Naive thymus-derived CD8-positive, alpha-beta T cell (primary cell): ENCODE results near the gene TLR5. TPM values are rescaled to one million over a fixed set of nuclear protein-coding genes. Genes with fewer than 3 reads are reported as not detected.

Source experiments
- ATAC-seq, 2 donors: fragments of 150-1000 bp; cut with Tn5 transposase in 1 of 2; sonication (Bioruptor Pico), chemical (Tn5 transposase) in 1 of 2; 1 replicate in 1 of 2; 2 replicates in 1 of 2; pipeline ENCODE4 v1.10.0; 2021; ENCODE audit warnings: mild to moderate bottlenecking in 2 of 2, moderate library complexity in 2 of 2
- POLR2A ChIA-PET: fragments of 350-600 bp; sonication (Branson Sonifier 250); formaldehyde crosslinking; loops from one replicate; lab custom pipeline; 2021; ENCODE audit warnings: antibody characterized with exemption; lab: Charles Lee
- DNase-seq, 10 donors: peaks; one replicate each; pipeline versions ENCODE4 v3.0.0 to v3.0.0-alpha.2; 2020 to 2022
- H3K27ac Mint-ChIP-seq, 10 donors: one replicate each; pipeline ENCODE4 v1.8.0; 2020 to 2022; ENCODE audit warnings: mild to moderate bottlenecking in 10 of 10, mixed read lengths in 10 of 10, moderate library complexity in 4 of 10, inconsistent platforms in 1 of 10
- H3K27me3 Mint-ChIP-seq, 5 donors: one replicate each; pipeline ENCODE4 v1.8.0; 2021 to 2022; ENCODE audit warnings: mixed read lengths in 5 of 5
- H3K36me3 Mint-ChIP-seq, 3 donors: one replicate each; pipeline ENCODE4 v1.8.0; 2020 to 2022; ENCODE audit warnings: mixed read lengths in 3 of 3, mild to moderate bottlenecking in 2 of 3, inconsistent platforms in 1 of 3
- H3K4me1 Mint-ChIP-seq, 4 donors: one replicate each; pipeline ENCODE4 v1.8.0; 2021 to 2022; ENCODE audit warnings: mixed read lengths in 4 of 4
- H3K4me3 Mint-ChIP-seq, 10 donors: one replicate each; pipeline ENCODE4 v1.8.0; 2020 to 2022; ENCODE audit warnings: mild to moderate bottlenecking in 10 of 10, mixed read lengths in 10 of 10, moderate library complexity in 6 of 10, inconsistent platforms in 1 of 10
- H3K9me3 Mint-ChIP-seq, 9 donors: one replicate each; pipeline ENCODE4 v1.8.0; 2020 to 2022; ENCODE audit warnings: mixed read lengths in 9 of 9, mild to moderate bottlenecking in 3 of 9, inconsistent platforms in 1 of 9, moderate library complexity in 1 of 9
- polyA plus RNA-seq, 3 donors: library from polyadenylated mRNA; unstranded; fragments of 300-500 nt; fragmentation: Illumina TruSeq; gene quantifications; one replicate each; pipeline ENCODE4 v1.2.3, GENCODE V29; 2021
- total RNA-seq, 8 experiments: library from RNA in 2 of 8; stranded (reverse) in 2 of 8; gene quantifications; one replicate each; pipeline ENCODE4 v1.2.3 and lab custom pipeline; 2021 to 2026

TLR5 gene
- total and polyA plus RNA-seq, 5 experiments from 2014 or later: 1.1 to 3.6 (median 1.2) TPM

- Mint-ChIP-seq H3K36me3 (peaks cover 0 to 25% (median 11%) of the 10 kb centered on the region in 3 donors), H3K9me3 (peaks cover 0 to 38% (median 18%) of the 10 kb centered on the region in 9 donors), H3K27ac (no peak overlapping the region), H3K4me1 (no peaks in the 10 kb centered on the region), H3K27me3 (peaks cover 0 to 10% (median 0%) of the 10 kb centered on the region in 5 donors), H3K4me3 (no peak overlapping the region)
- no peak for ATAC-seq
- DNase-seq: no peak
- POLR2A ChIA-PET: no interaction called here
These were observed 45.3 kb downstream of the TLR5 start for GRCh38 chr1:223097713-223098112.

- Mint-ChIP-seq H3K4me1 (no peaks in the 10 kb centered on the region), H3K27ac (no peak overlapping the region), H3K27me3 (peaks cover 0 to 9% (median 0%) of the 10 kb centered on the region in 5 donors), H3K36me3 (peaks cover 0 to 17% (median 5%) of the 10 kb centered on the region in 3 donors), H3K9me3 (peaks cover 0 to 27% (median 12%) of the 10 kb centered on the region in 9 donors), H3K4me3 (no peak overlapping the region)
- ATAC-seq (no peak), DNase-seq (no peak)
- POLR2A ChIA-PET: no interaction called here
These were observed 47.2 kb downstream of the TLR5 start for GRCh38 chr1:223095870-223096269.

DNA sequence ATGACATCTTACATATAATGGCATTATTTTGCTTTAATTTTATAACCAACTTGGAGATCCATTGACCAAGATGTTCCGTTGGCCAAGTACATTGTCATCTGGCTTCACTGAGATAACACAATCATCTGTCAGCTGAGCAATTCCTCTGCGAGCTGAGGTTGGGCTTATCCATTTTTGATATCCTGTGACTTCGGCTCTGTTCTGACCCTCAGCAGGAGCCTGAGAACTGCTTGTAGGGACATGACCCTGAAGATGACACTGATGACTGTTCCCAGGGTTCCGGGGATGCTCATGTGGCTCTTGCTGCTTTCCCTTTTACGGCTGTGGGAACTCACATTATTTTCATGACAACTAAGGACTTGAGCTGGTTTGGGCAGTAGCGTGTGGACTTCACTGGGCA is 51.2 kb downstream of the TLR5 start:
- no peaks in the 10 kb centered on the region for H3K36me3 Mint-ChIP-seq
- DNase-seq: no peak
- peaks cover 0 to 4% (median 0%) of the 10 kb centered on the region in 5 donors for H3K27me3 Mint-ChIP-seq
- ATAC-seq: no peak
- POLR2A ChIA-PET: no interaction called here
- H3K4me1 Mint-ChIP-seq: peaks cover 5 to 10% (median 8%) of the 10 kb centered on the region in 4 donors
- H3K9me3 Mint-ChIP-seq: no peaks in the 10 kb centered on the region
- H3K27ac Mint-ChIP-seq: no peak overlapping the region
- no peak overlapping the region for H3K4me3 Mint-ChIP-seq

DNA sequence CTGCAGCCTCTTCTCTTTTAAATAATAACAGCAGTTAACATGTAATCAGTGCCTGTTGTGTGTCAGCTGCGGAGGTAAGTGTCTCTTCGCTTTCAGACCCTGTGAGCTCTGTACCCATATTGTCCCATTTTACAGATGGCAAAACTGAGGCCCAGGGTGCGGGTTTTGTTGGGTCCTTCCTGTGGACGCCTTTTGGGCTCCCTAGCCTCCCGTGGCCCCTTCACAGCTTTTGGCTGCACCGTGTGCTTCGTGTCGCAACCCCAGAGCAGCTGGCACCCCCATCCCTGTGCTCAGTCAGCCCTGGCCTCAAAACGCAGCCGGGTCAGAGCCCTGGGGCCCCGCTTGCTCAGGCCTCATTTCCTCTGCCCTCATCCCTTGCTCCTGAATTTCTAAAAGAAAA is 53.8 kb downstream of the TLR5 start:
- H3K27ac Mint-ChIP-seq: peak overlapping the region in 1 of 10 donors; percentile 64

GRCh38 chr1:223088713-223089240 is 54.3 kb downstream of the TLR5 start:
- Mint-ChIP-seq H3K4me1 (peaks cover 5 to 12% (median 9%) of the 10 kb centered on the region in 4 donors), H3K27me3 (peaks cover 0 to 2% (median 0%) of the 10 kb centered on the region in 5 donors)
- ATAC-seq: no peak

More for the DNA sequence above, 53.8 kb downstream of the TLR5 start:
- Mint-ChIP-seq H3K27me3 (peaks cover 0 to 3% (median 0%) of the 10 kb centered on the region in 5 donors), H3K4me3 (no peak overlapping the region), H3K4me1 (peaks cover 5 to 12% (median 9%) of the 10 kb centered on the region in 4 donors), H3K36me3 (no peaks in the 10 kb centered on the region), H3K9me3 (no peaks in the 10 kb centered on the region)
- no peak for DNase-seq
- no peak for ATAC-seq
- POLR2A ChIA-PET: no interaction called here

GRCh38 chr1:223087291-223088255 is 55.5 kb downstream of the TLR5 start:
- Mint-ChIP-seq H3K4me1 (peaks cover 5 to 12% (median 9%) of the 10 kb centered on the region in 4 donors), H3K4me3 (no peak overlapping the region), H3K36me3 (no peaks in the 10 kb centered on the region), H3K27ac (peak overlapping the region in 5 of 10 donors; percentile 22 to 83 (median 36)), H3K27me3 (peaks cover 0 to 2% (median 0%) of the 10 kb centered on the region in 5 donors), H3K9me3 (no peaks in the 10 kb centered on the region)
- no peak for ATAC-seq
- no peak for DNase-seq
- POLR2A ChIA-PET: no interaction called here

More at GRCh38 chr1:223088713-223089240, 54.3 kb downstream of the TLR5 start:
- Mint-ChIP-seq H3K27ac (peak overlapping the region in 2 of 10 donors; percentile 35 to 55), H3K4me3 (no peak overlapping the region), H3K36me3 (no peaks in the 10 kb centered on the region), H3K9me3 (no peaks in the 10 kb centered on the region)
- no peak for DNase-seq
- POLR2A ChIA-PET: no interaction called here

DNA sequence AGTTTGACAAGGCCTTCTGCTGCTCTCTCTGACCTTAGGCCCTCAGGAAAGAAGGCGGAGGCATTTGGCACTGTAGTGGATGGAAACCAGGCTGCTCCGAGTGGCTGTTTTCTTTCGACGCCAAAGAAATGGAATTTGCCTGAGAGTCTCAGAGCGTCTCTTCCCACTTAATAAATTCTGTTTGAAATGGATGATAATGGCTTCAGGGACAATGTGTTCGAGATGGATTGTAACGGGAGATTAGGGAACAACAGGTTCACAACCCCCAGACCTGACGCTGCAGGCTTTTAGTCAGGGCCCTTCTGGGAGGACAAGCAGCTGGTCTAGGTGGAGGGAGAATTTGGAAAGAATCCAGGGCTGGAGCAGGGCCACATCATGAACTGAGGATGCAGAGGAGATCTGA is 58.6 kb downstream of the TLR5 start:
- H3K36me3 Mint-ChIP-seq: no peaks in the 10 kb centered on the region
- no peaks in the 10 kb centered on the region for H3K9me3 Mint-ChIP-seq
- H3K27me3 Mint-ChIP-seq: peaks cover 0 to 2% (median under 1%) of the 10 kb centered on the region in 5 donors
- H3K4me3 Mint-ChIP-seq: no peak overlapping the region
- H3K27ac Mint-ChIP-seq: peak overlapping the region in 1 of 10 donors; percentile 70
- POLR2A ChIA-PET: no interaction called here
- H3K4me1 Mint-ChIP-seq: peaks cover 7 to 12% (median 10%) of the 10 kb centered on the region in 4 donors
- DNase-seq (no peak), ATAC-seq (no peak)

- no peak overlapping the region for H3K27ac Mint-ChIP-seq
- no peak overlapping the region for H3K4me3 Mint-ChIP-seq
- DNase-seq (no peak), ATAC-seq (no peak)
- peaks cover 0 to 4% (median 1%) of the 10 kb centered on the region in 5 donors for H3K27me3 Mint-ChIP-seq
- POLR2A ChIA-PET: no interaction called here
- no peaks in the 10 kb centered on the region for H3K9me3 Mint-ChIP-seq
- H3K4me1 Mint-ChIP-seq: peaks cover 7 to 12% (median 10%) of the 10 kb centered on the region in 4 donors
- no peaks in the 10 kb centered on the region for H3K36me3 Mint-ChIP-seq
These were observed 59.2 kb downstream of the TLR5 start for GRCh38 chr1:223083831-223084230.

DNA sequence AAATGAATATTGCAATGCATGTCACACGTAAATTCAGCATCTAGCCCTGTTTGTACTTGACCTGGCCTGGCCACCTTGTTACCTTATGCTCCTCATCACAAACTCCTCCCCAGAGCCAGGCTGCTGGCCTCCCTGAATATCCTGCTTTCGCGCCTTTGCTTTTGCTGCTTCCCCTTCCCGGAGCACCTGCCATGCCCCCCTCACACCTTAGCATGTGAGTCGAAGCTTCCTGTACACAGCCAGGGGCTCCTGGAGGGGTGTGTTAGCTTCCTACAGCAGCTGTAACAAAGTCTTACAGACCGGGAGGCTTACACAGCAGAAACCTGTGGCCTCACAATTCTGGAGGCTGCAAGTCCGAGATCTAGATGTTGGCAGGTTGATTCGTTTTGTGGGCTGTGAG is 60.1 kb downstream of the TLR5 start:
- no peak overlapping the region for H3K27ac Mint-ChIP-seq
- no peak for DNase-seq
- H3K4me3 Mint-ChIP-seq: no peak overlapping the region
- ATAC-seq: no peak
- H3K27me3 Mint-ChIP-seq: peaks cover 0 to 7% (median 1%) of the 10 kb centered on the region in 5 donors
- H3K4me1 Mint-ChIP-seq: peaks cover 3 to 12% (median 10%) of the 10 kb centered on the region in 4 donors
- POLR2A ChIA-PET: no interaction called here
- H3K9me3 Mint-ChIP-seq: no peaks in the 10 kb centered on the region
- H3K36me3 Mint-ChIP-seq: no peaks in the 10 kb centered on the region

DNA sequence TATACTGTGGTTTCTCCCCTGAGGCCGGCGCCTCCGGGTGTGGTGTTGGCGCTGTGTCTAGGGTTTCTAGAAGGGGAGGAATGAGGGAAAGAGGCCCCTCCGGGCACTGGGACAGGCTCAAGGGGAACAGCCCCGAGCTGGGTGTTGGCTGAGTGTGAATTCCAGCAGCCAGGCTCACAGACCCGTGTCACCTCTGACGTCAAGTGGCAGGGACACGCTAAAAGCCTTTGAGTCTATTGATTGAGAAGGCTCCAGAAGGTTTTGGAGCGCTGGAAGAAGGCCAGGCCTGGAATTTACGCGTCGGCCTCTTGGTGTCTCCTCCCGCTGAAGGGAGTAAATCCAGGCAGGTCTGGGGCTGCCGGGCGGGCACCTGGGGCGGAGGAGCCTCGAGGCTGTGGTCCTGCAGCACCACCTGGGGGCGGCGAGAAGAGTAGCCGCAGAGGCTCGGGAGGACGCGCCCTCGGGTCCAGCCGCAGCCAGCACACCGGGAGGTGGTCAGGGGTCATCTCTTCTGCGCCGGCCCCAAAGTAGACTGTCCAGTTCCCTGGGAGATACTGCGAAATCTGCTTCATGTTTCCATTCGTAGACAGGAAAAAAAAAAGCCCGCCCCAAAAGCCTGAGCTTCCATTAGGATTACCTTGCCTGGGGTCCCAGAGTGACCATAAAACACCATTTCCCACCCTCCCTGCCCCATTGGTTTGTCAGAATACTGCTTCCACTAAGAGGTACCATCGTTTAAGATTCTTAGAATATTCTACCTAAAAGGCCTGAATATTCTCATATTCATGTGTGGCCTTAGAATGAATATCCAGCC is 61.7 kb downstream of the TLR5 start:
- POLR2A ChIA-PET: no interaction called here
- H3K9me3 Mint-ChIP-seq: no peaks in the 10 kb centered on the region
- peaks cover 0 to 5% (median 2%) of the 10 kb centered on the region in 4 donors for H3K4me1 Mint-ChIP-seq
- peak; percentile 94 to 99 for ATAC-seq
- peak; percentile 55 to 84 (median 68) for DNase-seq
- peaks cover 0 to 12% (median 9%) of the 10 kb centered on the region in 5 donors for H3K27me3 Mint-ChIP-seq
- H3K4me3 Mint-ChIP-seq: peak overlapping the region; percentile 50 to 79 (median 64)
- H3K27ac Mint-ChIP-seq: peak overlapping the region in 3 of 10 donors; percentile 9 to 52 (median 15)
- H3K36me3 Mint-ChIP-seq: no peaks in the 10 kb centered on the region

DNA sequence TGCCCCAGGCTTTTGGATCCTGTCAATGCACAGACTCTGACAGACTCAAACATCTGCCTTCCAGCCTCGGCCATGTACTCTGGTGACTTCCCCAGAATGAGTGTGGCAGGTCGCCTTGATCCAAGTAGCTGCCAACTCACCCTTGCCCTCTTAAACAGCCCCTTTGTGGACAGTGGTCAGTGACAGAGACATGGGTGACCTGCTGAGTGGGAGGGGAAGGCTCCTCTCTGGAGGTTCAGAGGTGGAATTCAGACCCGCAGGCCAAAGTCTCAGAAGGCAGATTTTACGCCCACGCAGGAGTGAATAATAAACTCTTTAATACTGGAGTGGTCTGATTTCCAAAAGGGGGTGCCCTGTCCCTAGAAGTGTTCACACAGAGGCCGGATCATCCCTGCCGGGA is 63.5 kb downstream of the TLR5 start:
- H3K9me3 Mint-ChIP-seq: no peaks in the 10 kb centered on the region
- DNase-seq (no peak), ATAC-seq (no peak)
- H3K27me3 Mint-ChIP-seq: peaks cover 0 to 12% (median 9%) of the 10 kb centered on the region in 5 donors
- POLR2A ChIA-PET: no interaction called here
- H3K4me1 Mint-ChIP-seq: peaks cover 0 to 5% (median 2%) of the 10 kb centered on the region in 4 donors
- H3K36me3 Mint-ChIP-seq: no peaks in the 10 kb centered on the region
- H3K27ac Mint-ChIP-seq: no peak overlapping the region
- no peak overlapping the region for H3K4me3 Mint-ChIP-seq

GRCh38 chr1:223077247-223077833 is 65.7 kb downstream of the TLR5 start:
- Mint-ChIP-seq H3K4me1 (peaks cover 0 to 5% (median 2%) of the 10 kb centered on the region in 4 donors), H3K27ac (no peak overlapping the region), H3K36me3 (no peaks in the 10 kb centered on the region), H3K4me3 (no peak overlapping the region), H3K27me3 (peaks cover 2 to 18% (median 9%) of the 10 kb centered on the region in 5 donors), H3K9me3 (no peaks in the 10 kb centered on the region)
- ATAC-seq: no peak
- POLR2A ChIA-PET: no interaction called here
- DNase-seq: no peak
